HL-60 (cell line): ENCODE data around the gene CNN1.

Experiments used
- CTCF ChIP-seq: IDR thresholded peaks from one replicate; pipeline ENCODE4 v1.5.1; 2011; ENCODE audit warnings: low read length, control low read depth, inconsistent platforms; ENCODE audit not compliant: insufficient read depth
- POLR2AphosphoS5 ChIP-seq: IDR thresholded peaks from 2 replicates; pipeline ENCODE4 v1.6.1; 2012; ENCODE audit warnings: low read depth
- REST ChIP-seq: IDR thresholded peaks from 2 replicates; pipeline ENCODE4 v1.6.1; 2012; ENCODE audit warnings: low read depth; ENCODE audit not compliant: insufficient replicate concordance

- TF ChIP-seq CTCF, result no peak
- no peak for TF ChIP-seq POLR2AphosphoS5
- no peak for TF ChIP-seq REST
These were observed 11.6 kb downstream of the CNN1 start for GRCh38 chr19:11550265-11550664.
